WERI-Rb-1 (cell line): Measurements from ENCODE around the gene ADISSP.

Experiments
- DNase-seq: peaks from one replicate; pipeline ENCODE4 v3.0.0-alpha.2; 2020
- H3K27ac ChIP-seq: fragments of 250-450 bp; sonication (Bioruptor Pico); 2 replicates; pipeline ENCODE4 v1.5.1; 2020; ENCODE audit warnings: mild to moderate bottlenecking, moderate library complexity
- H3K27me3 ChIP-seq: fragments of 250-450 bp; sonication (Bioruptor Pico); 2 replicates; pipeline ENCODE4 v1.5.1; 2021; ENCODE audit warnings: mild to moderate bottlenecking, low read depth, moderate library complexity; ENCODE audit not compliant: insufficient read depth, severe bottlenecking
- H3K36me3 ChIP-seq: fragments of 250-450 bp; sonication (Bioruptor Pico); 2 replicates; pipeline ENCODE4 v1.5.1; 2020; ENCODE audit warnings: mild to moderate bottlenecking, moderate library complexity
- H3K4me3 ChIP-seq: 2 replicates; pipeline ENCODE4 v1.5.1; 2011; ENCODE audit warnings: low read depth, mild to moderate bottlenecking, control low read depth, low read length
- H3K9me3 ChIP-seq: fragments of 250-450 bp; sonication (Bioruptor Pico); 2 replicates; pipeline ENCODE4 v1.5.1; 2021; ENCODE audit warnings: mild to moderate bottlenecking, moderate library complexity; ENCODE audit not compliant: severe bottlenecking
- TF ChIP-seq, protein P1 (sequence below): IDR thresholded peaks from 2 replicates; pipeline ENCODE4 v1.5.1; 2011; ENCODE audit warnings: low read depth, mild to moderate bottlenecking, control low read depth, inconsistent platforms, low read length

Gene ADISSP

DNA sequence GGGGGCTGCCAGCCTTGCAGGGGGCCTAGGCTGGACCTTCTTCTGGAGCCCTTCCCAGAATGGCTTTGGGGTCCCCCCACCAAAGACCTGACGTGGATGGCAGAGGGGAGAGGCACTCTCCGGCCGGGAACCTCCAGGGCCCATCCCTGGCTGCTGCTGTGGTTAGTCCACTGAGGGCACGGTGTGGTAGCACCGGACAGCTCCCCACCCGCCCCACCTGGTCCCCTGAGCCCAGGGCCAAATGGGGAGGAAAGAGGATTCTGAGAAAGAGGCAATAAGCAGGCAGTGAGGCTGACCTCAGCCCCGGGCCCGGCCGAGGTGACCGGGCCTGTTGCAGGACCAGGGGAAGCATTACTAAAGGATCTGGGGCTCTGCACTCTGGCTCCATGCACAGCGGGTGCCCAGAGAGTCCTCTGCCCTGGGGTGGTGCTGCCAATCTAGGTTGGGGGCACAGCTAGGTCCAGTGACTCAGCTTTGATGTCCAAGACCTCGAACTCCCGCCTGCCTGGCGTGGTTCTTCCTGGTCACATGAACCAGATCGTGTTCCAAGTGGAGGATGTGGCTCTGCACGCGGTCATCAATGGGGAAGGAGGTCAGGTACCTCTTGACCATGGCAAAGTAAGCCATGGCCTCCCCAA is 16.8 kb upstream of the ADISSP start:
- no peaks in the 10 kb centered on the region for H3K9me3 ChIP-seq
- H3K27me3 ChIP-seq = no peaks in the 10 kb centered on the region
- no peak for DNase-seq
- H3K36me3 ChIP-seq = peaks cover 14% of the 10 kb centered on the region
- no peak overlapping the region for H3K27ac ChIP-seq
- H3K4me3 ChIP-seq = no peak overlapping the region
- TF ChIP-seq, protein P1, sequence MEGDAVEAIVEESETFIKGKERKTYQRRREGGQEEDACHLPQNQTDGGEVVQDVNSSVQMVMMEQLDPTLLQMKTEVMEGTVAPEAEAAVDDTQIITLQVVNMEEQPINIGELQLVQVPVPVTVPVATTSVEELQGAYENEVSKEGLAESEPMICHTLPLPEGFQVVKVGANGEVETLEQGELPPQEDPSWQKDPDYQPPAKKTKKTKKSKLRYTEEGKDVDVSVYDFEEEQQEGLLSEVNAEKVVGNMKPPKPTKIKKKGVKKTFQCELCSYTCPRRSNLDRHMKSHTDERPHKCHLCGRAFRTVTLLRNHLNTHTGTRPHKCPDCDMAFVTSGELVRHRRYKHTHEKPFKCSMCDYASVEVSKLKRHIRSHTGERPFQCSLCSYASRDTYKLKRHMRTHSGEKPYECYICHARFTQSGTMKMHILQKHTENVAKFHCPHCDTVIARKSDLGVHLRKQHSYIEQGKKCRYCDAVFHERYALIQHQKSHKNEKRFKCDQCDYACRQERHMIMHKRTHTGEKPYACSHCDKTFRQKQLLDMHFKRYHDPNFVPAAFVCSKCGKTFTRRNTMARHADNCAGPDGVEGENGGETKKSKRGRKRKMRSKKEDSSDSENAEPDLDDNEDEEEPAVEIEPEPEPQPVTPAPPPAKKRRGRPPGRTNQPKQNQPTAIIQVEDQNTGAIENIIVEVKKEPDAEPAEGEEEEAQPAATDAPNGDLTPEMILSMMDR = no peak

DNA sequence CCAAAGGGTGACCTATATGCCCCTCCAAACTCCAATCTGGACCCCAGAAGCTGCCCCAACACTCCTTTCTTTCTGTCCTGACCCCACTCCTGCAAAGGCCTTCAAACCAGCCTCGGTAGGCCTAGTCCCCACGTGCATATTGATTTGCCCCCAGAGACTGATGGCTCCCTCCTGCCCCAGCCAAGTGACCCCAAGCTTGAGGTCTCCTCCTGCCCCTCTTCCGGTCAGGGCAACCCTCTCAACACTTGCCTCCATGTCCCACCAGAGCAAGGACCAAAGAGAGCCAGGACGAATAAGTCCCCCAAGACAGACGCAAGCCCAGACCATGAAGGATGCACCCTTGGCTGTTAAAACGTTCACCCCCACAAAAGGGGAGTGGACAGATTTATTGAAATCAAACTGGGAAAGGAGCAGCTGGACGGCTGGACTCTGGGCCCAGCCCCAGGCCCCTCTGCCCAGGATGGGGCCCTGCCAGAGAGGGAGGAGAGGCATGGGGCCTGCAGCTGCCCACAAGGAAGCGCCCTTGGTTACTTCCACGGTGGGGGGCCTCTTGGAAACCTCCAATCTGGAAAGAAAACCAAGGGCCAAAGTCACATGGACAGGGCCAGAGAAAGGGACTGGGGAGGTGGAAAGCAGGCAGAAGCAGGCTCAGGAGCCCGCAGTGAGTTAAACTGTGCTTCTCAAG is 16.1 kb upstream of the ADISSP start:
- TF ChIP-seq, protein P1 = no peak
- no peak overlapping the region for H3K4me3 ChIP-seq
- peaks cover 2% of the 10 kb centered on the region for H3K27me3 ChIP-seq
- H3K9me3 ChIP-seq = no peaks in the 10 kb centered on the region
- no peak for DNase-seq
- H3K27ac ChIP-seq = no peak overlapping the region
- H3K36me3 ChIP-seq = peaks cover 14% of the 10 kb centered on the region

DNA sequence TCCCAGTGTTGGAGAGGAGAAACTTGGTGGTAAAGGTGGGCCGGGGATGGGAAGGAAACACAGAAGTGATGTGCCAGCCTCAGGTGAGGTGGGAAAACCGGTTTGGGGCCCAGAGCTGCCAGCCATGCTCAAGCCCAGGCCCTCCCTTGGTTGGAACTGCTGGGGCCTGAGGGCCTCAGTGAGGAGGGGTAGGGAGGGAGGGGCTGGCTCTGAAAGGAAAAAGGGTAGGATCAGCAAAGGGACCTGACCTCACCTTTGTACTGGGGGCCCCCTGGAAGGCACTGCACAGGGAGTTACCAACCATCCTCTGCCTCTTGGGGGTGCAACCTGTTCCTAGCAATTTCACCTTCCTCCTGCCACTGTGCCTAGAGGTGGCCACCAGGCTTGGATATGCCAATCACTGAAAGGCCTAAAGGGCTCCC is 15.5 kb upstream of the ADISSP start:
- no peak for DNase-seq
- peaks cover 2% of the 10 kb centered on the region for H3K27me3 ChIP-seq

DNA sequence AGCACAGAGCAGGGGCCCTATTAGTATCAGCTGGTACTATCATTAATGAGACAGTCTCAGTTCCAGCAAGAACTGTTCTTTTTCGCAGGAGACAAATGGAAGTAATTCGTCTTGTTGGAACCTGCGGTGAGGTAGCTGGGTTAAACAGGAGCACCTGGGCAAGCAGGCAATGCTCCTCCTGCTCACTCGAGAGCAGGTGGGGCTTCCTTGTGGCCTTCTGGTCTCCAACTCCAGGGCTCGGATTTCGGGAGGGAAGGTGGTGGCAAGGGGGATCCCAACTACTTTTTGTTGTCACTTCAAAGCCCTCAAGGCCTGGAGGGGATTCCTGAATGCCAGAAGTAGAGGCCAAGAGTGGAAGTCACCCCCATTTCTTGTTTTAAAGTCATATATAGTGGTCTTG is 15.0 kb upstream of the ADISSP start:
- peaks cover 14% of the 10 kb centered on the region for H3K36me3 ChIP-seq
- H3K4me3 ChIP-seq = no peak overlapping the region
- no peak overlapping the region for H3K27ac ChIP-seq
- TF ChIP-seq, protein P1 = no peak
- no peaks in the 10 kb centered on the region for H3K9me3 ChIP-seq
- H3K27me3 ChIP-seq = peaks cover 2% of the 10 kb centered on the region
- DNase-seq = no peak

More for the DNA sequence above, 15.5 kb upstream of the ADISSP start:
- TF ChIP-seq, protein P1 = no peak
- Histone ChIP-seq H3K9me3 (no peaks in the 10 kb centered on the region), H3K27ac (no peak overlapping the region), H3K4me3 (no peak overlapping the region), H3K36me3 (peaks cover 14% of the 10 kb centered on the region)

DNA sequence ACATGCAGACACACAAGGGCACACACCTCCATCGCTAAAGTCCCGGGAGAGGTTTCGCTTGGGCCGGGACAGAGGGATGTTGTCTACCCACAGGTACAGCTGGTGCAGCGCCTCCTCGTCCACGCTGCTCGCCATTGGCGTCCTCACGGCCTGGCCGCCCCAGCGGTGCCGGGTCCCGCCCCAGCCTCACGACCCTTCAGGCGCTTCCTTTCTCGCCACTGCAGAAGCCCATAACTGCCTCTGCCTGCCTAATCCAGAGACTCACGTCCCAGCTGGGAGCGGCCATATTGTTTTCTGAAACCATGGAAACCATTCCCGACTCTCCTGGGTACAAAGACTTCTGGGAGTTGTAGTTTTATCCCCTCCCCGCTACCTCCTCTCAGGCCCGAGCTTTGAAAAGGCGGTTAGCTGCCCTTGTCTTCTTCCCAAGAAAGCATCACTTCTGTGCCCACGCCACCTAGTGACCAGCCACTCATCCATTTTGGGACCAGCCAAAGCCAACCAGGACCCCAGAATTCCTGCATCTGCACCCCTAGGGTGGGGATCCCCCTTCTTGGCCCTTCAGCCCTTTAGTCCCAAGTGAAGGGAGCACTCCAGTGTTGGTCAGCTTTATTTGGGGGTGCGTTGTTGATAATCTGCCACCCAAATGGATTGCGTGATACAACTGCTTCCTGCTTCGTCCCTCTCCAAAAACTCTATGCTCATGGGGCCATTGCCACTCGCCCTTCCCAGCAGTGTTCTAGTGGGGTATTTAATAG is 13.8 kb upstream of the ADISSP start, which contains the start of gene SPEF1:
TSS of gene SPEF1 (minus strand) at position 296 of the 758 bp plus-strand sequence. CDS start at position 135, 161 bp downstream.
- H3K27ac ChIP-seq = no peak within 1 kb of the TSS
- peak within 1 kb of the TSS; percentile 27 for H3K4me3 ChIP-seq
- peak; percentile 90 for DNase-seq

More for the DNA sequence above, 13.8 kb upstream of the ADISSP start, which contains the start of gene SPEF1:
- TF ChIP-seq, protein P1 = peak; percentile 50; the same call in 1 of the 2 replicates
- Histone ChIP-seq H3K27me3 (peaks cover 2% of the 10 kb centered on the region), H3K9me3 (no peaks in the 10 kb centered on the region), H3K36me3 (peaks cover 14% of the 10 kb centered on the region)
